ENCODE data around the gene ATXN10.

DNA sequence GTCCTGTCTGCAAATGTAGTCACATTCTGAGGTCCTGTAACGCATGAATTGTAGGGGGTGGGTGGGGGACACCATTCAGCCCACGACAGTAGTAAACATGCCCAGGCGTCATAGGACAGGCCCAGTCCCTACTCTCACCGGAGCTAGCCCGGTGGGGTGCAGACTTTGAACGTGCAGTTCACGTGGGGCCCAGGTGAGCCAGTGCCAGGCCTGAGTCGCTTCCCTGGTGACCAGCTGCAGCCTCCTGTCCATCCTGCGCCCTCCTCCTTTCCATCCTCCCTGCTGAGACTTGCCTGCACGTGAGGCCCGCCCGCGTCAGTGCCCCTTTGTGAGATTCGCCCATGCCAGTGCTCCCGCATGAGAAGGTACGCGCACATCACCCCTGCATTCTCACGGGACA is 188.6 kb downstream of the ATXN10 start:
- TF ChIP-seq, protein P1, sequence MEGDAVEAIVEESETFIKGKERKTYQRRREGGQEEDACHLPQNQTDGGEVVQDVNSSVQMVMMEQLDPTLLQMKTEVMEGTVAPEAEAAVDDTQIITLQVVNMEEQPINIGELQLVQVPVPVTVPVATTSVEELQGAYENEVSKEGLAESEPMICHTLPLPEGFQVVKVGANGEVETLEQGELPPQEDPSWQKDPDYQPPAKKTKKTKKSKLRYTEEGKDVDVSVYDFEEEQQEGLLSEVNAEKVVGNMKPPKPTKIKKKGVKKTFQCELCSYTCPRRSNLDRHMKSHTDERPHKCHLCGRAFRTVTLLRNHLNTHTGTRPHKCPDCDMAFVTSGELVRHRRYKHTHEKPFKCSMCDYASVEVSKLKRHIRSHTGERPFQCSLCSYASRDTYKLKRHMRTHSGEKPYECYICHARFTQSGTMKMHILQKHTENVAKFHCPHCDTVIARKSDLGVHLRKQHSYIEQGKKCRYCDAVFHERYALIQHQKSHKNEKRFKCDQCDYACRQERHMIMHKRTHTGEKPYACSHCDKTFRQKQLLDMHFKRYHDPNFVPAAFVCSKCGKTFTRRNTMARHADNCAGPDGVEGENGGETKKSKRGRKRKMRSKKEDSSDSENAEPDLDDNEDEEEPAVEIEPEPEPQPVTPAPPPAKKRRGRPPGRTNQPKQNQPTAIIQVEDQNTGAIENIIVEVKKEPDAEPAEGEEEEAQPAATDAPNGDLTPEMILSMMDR (IDR thresholded peaks at IDR 0.05): no peak
- no peak for TF ChIP-seq EZH2 (IDR thresholded peaks at IDR 0.05; ENCODE audit: borderline replicate concordance, insufficient read depth, low read depth, low read length, poor library complexity, severe bottlenecking)
